ENCODE data around the gene DLGAP1.
"Not testable (repeated sequence)": the region's sequence is repeated elsewhere in the genome, so short reads cannot be mapped to it uniquely, and the experiment has no call there.

The DLGAP1 gene

GRCh38 chr18:3655254-3656050 is 799.7 kb downstream of the DLGAP1 start:
- no peak for DNase-seq (ENCODE audit: low spot score)

DNA sequence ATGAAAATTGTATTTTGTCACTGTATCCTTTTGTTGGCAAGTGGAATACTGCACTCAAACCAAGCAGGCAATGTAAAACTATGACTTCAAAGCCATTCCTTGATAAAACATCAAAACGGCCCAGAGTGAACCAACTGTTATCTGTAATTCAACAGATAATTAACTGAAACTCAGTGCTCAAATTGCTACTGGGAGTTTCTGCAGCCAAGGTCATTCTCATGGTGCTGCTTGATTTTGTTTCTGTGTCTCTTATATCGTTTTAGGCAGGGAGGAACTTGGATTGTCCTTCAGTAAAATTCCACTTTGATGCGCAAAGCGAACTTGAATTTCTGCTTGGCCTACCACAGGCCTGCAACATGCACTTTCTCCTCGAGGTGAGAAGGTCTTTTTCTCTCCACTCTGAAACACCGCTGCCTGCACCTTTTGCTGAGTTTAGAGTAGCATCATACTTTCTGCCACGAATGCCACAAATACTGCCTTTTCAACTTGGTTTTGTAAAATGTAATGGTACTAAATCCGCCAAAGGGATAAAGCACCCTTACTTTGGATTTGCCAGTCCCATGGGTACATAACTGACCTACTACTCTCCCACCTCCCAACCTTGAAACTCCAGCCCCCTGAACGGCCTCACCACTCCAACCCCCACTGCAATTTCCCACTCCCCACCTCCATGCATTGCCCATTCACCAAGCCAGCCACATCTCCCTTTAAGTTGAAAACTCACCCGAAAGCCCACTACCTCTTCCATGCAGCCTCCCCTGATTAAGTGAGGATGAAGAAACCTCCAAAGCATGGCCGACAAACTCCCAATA is 800.5 kb downstream of the DLGAP1 start:
- DNase-seq (ENCODE audit: low spot score) = no peak

DNA sequence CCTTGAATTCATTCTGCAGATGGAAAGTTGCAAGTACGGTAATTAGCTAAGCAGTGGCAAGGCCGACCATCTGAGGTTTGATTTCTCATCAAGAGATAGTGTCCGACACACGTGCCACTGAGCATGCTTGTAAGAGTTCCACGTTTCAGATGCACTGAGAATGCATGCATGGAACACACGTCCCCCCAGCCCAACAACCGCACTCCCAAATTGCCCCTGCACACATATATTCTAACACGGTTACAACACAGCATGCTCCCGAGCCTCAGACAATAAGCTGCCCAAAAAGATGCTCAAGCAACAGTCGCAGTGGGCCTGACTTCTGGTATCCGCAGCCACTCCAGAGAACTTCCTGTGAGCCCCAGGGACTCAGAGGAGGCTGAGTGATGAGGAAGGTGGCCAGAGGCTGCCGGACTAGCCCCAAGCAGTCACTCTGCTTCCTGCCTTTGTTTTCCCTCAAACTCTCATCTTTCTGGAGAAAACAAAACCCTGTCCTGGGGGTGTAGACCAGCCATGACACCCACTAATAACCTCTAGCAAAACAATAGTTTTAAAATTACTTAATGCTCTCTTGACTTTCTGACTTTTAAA is 801.2 kb downstream of the DLGAP1 start:
- DNase-seq (ENCODE audit: low spot score) = no peak

- DNase-seq (ENCODE audit: low spot score) = no peak
Observed at GRCh38 chr18:3653263-3653850, 801.8 kb downstream of the DLGAP1 start.

- DNase-seq (ENCODE audit: low spot score) = peak; percentile 88
Observed at GRCh38 chr18:3652380-3653262, 802.5 kb downstream of the DLGAP1 start.

GRCh38 chr18:3651266-3651665 is 803.8 kb downstream of the DLGAP1 start:
- DNase-seq (ENCODE audit: low spot score) = no peak

DNA sequence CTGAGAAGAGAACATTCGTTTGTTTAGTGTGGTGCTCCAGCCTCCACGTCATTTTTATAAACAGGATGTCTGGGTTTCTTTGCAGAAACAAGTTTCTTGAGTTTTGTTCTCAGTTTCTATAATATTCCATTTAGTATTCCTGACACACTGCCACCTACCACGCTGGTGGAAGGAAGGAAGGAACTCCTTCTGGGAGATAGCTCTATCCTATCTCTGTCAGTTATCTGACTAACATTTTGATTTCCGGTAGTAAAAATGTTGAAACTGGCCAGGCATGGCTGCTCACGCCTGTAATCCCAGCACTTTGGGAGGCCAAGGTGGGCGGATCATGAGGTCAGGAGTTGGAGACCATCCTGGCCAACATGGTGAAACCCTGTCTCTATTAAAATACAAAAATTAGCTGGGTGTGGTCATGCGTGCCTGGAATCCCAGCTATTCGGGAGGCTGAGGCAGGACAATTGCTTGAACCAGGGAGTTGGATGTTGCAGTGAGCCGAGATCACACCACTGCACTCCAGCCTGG is 804.5 kb downstream of the DLGAP1 start:
- not testable (repeated sequence) for DNase-seq (ENCODE audit: low spot score)

- no peak for DNase-seq (ENCODE audit: low spot score)
Observed at GRCh38 chr18:3649633-3650426, 805.3 kb downstream of the DLGAP1 start.

DNA sequence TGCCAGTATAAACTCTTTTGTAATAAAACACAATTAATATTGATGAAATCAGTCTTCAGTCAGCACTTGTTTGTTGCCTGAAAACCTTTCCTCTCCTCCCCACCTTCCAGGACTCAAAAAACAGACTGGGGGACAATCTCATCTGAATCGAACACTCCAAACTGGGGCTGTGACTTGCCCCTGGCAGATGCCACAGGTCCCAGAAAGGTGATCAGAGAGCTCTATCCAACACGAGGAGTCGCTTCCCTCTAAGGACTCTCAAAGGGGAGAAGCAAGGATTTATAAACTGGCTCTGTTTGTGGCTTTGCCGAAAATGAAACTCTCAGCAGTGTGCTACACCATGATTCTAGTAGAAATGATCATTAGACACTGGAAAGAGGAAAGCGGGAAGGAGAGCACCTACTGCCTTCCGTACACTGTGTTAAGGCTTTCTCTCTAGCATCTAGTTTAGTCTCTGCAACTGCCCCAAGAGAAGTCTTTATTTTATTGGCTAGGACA is 805.9 kb downstream of the DLGAP1 start:
- DNase-seq (ENCODE audit: low spot score) = no peak

DNA sequence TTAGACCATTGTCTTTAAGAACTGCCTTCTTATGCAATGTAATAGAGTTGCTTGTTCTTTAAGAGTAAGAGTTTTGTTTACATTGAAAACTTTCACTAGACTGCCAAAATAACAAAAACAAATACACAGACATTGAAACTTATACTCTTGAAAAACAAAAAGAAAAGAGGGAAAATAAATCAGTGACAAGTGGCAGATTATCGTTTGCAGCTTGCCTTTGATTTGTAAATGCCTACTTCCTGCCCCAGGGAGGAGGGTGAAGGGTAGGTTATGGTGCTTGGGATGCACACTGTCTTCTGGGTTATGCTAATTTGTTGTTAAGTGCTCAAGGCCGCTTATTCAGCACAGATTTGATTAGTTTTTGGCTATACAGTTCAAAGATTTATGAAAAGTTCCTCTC is 806.5 kb downstream of the DLGAP1 start:
- no peak for DNase-seq (ENCODE audit: low spot score)

DNA sequence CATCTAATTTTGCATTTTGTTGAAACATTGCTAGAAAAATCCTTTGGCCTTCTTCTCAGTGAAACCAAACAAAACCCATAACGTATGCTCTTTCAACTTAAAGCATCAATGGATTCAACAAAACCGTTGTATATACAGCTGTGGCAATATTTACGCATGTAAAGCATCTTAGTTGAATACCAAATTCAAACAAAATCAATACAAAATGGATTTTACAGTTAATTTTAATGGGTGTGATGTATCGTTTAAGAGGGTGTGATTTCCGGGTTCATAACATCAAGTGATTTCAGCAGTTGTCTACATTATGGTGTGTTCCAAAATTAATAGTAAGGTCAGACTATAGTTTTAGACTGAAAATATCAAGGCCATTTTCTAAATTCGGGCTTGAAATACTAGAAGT is 806.9 kb downstream of the DLGAP1 start:
- DNase-seq (ENCODE audit: low spot score) = no peak

- DNase-seq (ENCODE audit: low spot score) = no peak
Observed at GRCh38 chr18:3647636-3648035, 807.5 kb downstream of the DLGAP1 start.

GRCh38 chr18:3645384-3646156 is 809.5 kb downstream of the DLGAP1 start:
- DNase-seq (ENCODE audit: low spot score) = no peak

DNA sequence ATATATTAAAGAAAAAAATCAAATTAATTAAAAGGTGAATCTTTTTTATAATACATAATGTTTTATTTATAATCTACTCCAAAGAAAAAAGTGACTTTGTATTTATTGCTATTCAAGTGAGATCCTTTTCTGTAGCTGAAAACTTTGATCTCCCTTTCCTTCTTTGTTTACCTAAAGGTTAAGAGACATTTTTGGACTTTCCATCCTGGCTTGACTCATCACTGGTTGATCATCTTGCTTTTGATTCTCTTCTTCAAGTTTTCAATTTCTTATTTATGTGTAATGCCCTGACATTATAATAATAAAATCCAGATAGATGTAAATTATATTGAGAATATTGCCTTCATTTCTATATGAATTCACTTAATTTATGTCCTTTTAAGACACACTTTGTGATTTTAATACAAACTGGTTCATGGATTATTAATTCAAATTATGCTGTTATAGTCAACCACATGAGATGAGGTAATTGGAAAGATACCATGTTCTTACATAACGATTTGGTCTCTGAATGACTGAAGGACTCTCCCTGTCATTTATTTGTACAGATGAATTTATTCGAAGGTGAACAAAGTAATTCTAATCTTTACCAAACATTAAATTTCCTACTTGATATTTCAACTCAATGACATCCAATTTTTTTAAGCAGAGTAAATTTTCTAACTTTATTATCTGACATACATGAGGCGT is 820.7 kb downstream of the DLGAP1 start:
- no peak for DNase-seq (ENCODE audit: low spot score)

DNA sequence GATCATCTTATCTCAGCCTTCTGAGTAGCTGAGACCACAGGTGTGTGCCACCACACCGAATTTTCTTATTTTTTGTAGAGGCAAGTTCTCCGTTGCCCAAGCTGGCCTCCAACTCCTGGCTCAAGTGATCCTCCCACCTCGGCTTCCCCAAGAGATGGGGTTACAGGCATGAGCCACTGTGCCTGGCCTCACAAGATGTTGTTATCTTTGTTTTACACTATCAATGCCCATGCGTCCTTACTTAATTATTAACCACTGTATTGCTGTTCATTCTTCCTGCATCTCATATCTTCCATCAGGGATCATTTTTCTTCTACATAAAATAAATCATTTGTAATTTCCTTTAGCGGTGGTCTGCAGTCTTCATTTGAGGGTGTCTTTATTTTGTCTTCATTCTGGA is 823.2 kb downstream of the DLGAP1 start:
- DNase-seq (ENCODE audit: low spot score) = no peak

GRCh38 chr18:3626929-3627458 is 828.1 kb downstream of the DLGAP1 start:
- no peak for DNase-seq (ENCODE audit: low spot score)

GRCh38 chr18:3625742-3626091 is 829.4 kb downstream of the DLGAP1 start:
- DNase-seq (ENCODE audit: low spot score) = no peak

DNA sequence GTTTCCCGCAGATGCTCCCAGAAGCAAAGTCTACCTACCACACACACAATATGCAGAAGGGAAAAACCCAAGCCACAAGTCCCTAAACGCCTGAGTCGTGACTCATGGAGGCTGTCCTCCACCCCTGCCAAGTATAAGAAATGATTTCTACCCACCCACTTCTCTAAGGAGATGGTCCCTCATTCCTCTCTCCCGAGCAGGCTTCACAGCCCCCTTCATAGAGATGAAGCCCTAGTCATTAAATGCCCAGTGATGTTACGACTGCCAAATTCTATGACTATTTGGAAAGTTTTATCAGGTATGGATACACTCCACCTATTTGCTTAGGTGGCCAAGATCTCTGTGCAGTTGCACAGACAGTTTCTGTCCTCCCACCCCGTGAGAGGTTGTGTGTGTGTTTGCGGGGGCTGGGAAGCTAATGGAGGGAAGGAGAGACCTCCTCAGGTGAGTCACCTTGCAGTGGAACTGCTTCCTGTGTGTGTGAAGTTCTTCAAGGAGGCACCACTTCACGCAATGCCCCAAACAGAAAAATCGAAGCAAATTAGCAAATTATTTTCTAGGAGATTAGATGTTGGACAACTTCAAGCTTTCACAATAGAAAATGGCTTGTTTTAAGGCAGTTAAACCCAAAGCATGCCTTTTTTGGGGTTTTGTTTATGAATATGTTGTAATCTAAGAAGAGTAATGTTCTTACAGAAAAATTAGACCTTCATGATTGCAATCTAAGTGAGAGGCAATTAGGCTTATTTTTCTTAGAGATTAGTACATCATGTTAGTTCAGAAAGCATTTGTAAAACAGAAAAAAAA is 830.0 kb downstream of the DLGAP1 start:
- DNase-seq (ENCODE audit: low spot score) = no peak
